Measurements from ENCODE around the gene IQCK.

GRCh38 chr16:19754644-19755036 is 36.6 kb downstream of the IQCK start:
- TF ChIP-seq CTCF (IDR thresholded peaks at IDR 0.05; ENCODE audit: low read depth, low read length, poor library complexity, severe bottlenecking) = no peak
- TF ChIP-seq EZH2phosphoT487 (IDR thresholded peaks at IDR 0.05; ENCODE audit: borderline replicate concordance, low read length) = no peak

All from DOHH2 (cell line).